GM12873 (cell line): ENCODE data around the gene CYTIP.

Experiments
- CTCF ChIP-seq: IDR thresholded peaks from 2 replicates; pipeline ENCODE4 v1.5.1; 2012; ENCODE audit warnings: low read depth, mild to moderate bottlenecking, moderate library complexity, low read length, control low read depth; ENCODE audit not compliant: insufficient read depth; ENCODE audit errors: missing control alignments

The CYTIP gene

GRCh38 chr2:157432475-157433106 lies 11.3 kb downstream of the CYTIP start:
- no peak for TF ChIP-seq CTCF

- no peak for TF ChIP-seq CTCF
Observed at GRCh38 chr2:157431176-157431575, 12.7 kb downstream of the CYTIP start.

- TF ChIP-seq CTCF: no peak
Observed at GRCh38 chr2:157428500-157429175, 15.3 kb downstream of the CYTIP start.

GRCh38 chr2:157427922-157428303 lies 16.0 kb downstream of the CYTIP start:
- no peak for TF ChIP-seq CTCF

- no peak for TF ChIP-seq CTCF
Observed at GRCh38 chr2:157427003-157427921, 16.6 kb downstream of the CYTIP start.

- no peak for TF ChIP-seq CTCF
Observed at GRCh38 chr2:157426477-157426994, 17.4 kb downstream of the CYTIP start.

GRCh38 chr2:157424374-157424773 lies 19.5 kb downstream of the CYTIP start:
- TF ChIP-seq CTCF: no peak
